GM12872 (cell line): ENCODE results near the gene ADAMTS6.

Experiments used
- TF ChIP-seq, protein P1 (sequence below): IDR thresholded peaks from 3 replicates; pipeline ENCODE4 v1.5.1; 2011; ENCODE audit warnings: low read depth, mild to moderate bottlenecking, low read length, moderate library complexity; ENCODE audit not compliant: insufficient read depth

Gene ADAMTS6

DNA sequence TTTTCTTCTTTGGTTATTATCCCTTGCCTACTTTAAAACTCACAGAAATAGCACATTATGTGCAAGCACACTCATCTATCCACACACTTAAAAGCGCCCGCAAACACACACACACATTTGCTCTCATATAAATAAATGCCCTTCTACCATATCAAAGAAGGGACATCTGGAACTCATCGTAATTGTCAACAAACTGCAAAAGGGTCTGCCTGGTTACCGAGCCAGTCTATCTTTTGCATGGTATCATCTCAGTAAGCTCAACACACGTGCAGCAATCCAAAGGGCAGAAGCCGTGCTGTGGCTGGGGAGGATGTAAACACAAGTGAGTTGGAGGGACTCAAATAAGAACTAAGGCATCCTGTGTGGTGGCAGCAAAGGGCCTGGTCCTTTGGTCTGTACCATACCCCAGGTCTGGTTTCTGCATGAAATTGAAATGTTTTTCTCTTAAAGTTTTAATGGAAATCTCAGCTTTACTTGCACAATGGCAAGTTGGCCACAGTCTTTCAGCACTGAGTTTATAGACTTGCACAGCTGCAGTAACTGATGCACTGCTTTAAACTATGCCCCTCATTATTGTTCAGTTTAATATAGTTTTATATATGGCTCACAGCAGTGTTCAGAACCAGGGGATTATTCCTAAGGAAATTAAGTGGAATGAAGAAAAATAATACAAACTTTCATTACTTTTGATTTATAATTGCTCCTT is 331.0 kb downstream of the ADAMTS6 start:
- TF ChIP-seq, protein P1, sequence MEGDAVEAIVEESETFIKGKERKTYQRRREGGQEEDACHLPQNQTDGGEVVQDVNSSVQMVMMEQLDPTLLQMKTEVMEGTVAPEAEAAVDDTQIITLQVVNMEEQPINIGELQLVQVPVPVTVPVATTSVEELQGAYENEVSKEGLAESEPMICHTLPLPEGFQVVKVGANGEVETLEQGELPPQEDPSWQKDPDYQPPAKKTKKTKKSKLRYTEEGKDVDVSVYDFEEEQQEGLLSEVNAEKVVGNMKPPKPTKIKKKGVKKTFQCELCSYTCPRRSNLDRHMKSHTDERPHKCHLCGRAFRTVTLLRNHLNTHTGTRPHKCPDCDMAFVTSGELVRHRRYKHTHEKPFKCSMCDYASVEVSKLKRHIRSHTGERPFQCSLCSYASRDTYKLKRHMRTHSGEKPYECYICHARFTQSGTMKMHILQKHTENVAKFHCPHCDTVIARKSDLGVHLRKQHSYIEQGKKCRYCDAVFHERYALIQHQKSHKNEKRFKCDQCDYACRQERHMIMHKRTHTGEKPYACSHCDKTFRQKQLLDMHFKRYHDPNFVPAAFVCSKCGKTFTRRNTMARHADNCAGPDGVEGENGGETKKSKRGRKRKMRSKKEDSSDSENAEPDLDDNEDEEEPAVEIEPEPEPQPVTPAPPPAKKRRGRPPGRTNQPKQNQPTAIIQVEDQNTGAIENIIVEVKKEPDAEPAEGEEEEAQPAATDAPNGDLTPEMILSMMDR: no peak

DNA sequence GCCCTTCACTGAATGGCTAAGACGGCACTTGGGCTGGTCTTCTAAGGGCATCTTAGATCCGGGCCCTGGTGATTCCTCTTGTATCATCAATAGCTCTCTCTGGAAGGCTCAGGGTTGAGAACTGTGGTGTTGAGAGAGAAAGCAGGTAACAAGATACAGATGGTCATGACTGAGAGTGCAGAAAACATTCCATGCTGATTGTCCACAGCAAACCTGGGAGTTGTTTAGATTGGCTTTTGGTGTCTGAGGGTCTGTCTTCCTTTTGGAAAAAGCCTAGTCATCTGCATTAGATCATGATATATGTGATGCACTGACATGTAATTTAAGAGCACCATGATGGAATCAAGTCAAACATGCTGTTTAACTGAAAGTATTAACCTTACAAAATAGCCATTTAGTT is 331.9 kb downstream of the ADAMTS6 start:
- TF ChIP-seq, protein P1: no peak

DNA sequence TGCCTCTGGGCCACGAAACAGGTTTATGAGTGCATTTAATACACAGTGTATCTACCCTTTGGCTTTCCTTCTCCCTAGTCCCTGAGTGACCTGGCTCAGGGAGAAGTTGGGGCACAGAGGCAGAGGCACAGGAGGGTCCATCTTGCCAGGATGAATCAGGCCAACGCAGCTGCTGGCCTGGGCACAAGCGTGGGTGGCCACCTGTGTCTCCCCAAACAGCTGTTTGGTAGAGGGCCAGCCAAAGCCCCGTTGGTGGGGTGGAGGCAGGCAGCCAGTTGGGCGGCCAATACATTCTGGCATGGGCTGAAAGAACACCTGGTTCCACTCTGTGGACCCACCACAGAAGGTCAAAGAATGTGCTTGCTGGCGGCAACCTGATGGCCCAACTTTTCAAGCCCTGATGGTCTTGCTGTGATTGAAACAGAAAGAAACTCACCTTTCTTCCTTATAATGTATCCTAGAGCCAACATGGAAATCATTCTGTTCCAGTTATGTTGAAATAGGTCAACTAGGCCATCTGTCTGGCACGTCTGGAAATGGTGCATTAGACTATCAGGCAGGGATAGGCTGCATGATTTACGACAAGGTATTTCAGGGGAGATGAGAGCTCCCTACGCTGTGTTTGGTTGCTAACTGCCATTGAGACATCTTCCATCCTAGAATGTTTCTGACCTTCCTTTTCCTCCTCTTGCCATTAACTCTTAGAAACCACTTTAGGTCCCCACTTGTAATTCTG is 337.4 kb downstream of the ADAMTS6 start:
- TF ChIP-seq, protein P1: no peak

DNA sequence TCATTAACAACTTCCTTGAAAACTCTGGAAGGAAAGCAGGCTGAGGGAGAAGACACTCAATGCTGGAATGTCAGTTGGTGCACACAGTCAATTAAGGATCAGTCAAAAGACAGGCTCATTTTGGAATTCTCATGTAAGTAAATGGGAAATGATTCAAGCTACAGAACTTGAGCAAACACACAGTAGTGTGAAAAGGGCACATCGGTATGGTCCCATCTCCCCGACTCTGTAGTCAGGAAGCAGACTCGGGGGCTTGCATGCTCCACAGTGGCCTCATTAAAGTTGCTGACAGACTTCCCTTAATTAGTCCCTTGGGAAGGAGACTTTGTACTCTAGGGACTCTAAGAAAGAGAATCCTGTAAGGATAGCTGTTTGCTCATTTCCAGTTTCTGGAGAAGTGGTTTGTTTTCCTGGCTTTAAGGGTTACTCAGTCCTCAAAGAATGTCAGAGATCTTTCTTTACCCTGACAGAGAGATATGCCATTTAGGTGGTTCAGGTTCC is 339.2 kb downstream of the ADAMTS6 start:
- TF ChIP-seq, protein P1: no peak

DNA sequence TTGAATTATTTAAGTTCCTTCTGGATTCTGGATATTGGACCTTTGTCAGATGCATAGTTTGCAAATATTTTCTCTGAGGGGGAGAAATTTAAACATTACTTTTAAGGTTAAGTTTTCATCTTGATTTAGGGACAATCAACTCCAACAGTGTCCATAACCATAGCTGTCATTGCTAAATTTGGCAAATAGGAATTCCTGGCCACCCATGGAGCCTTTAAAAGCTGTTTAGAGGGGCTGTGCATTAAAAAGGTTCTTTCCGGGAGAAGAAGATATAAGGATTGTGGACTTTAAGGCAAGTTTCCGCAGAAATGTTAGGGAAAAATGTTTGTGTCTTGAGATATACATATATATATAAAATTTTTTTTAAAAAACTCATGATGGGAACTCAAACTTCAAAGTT is 339.7 kb downstream of the ADAMTS6 start:
- TF ChIP-seq, protein P1: no peak

DNA sequence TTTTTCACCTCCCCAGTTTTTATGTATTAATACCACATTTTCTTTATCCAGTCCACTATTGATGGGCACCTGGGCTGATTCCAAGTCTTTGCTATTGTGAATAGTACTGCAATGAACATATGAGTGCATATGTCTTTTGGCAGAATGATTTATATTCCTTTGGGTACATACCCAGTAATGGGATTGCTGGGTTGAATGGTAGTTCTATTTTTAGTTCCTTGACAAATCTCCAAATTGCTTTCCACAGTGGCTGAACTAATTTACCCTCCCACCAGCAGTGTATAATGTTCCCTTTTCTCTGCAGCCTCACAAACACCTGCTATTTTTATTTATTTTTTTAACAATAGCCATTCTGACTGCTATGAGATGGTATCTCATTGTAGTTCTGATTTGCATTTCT is 340.2 kb downstream of the ADAMTS6 start:
- TF ChIP-seq, protein P1: no peak

DNA sequence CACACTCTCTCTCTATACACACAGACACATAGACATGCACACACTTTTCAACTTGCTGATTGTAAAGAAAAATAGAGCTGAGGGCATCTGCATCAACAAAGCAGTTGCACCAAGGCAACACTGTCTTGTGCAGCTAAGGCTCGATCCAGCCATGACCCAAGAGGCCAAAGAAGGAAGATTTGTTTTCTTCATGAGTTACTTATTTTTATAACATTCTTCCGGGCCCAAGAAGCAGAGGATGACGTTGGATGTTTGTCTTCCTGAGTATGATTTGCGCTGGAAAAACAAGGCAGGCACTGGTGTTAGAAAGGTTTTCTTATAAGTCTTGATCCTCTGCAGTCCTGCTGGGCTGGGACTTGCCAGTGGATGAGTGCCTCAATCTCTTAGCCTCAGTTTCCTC is 344.1 kb downstream of the ADAMTS6 start:
- TF ChIP-seq, protein P1: no peak
